ENCODE results near the gene PRKG2.
"Not testable (repeated sequence)": the region's sequence is repeated elsewhere in the genome, so short reads cannot be mapped to it uniquely, and the experiment has no call there.

Gene PRKG2
- total RNA-seq: 1.1 to 5.5 (median 2.3) reads per million in 4 donors

- no peak for DNase-seq
These were observed at the start of gene PRKG2 for GRCh38 chr4:81214881-81215868. Gene PRKG2 (minus strand): TSS chr4:81215222. CDS start chr4:81205047, 10,175 bp downstream.

GRCh38 chr4:81260443-81261101, 45.5 kb upstream of the PRKG2 start:
- no peak for DNase-seq

GRCh38 chr4:81258841-81259550, 44.0 kb upstream of the PRKG2 start:
- no peak for DNase-seq

DNA sequence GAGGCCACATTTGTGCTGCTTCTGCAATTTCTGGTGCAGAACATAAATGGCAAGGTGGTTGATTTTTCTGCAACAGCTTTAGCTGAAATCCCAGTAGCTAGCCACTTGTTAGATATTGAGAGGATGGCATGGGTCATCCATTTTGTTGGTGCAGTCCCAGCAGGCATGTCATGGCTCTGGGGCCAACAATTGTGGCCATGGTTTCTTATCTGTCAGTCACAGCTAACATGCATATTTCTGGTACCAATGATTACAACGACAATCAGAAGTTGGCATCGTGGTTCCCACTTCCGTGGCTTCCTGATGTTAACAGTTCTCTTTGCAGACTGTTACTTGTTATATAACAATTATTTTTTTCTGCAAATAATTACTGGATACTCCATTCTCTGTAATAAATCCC, 42.8 kb upstream of the PRKG2 start:
- DNase-seq: no peak

DNA sequence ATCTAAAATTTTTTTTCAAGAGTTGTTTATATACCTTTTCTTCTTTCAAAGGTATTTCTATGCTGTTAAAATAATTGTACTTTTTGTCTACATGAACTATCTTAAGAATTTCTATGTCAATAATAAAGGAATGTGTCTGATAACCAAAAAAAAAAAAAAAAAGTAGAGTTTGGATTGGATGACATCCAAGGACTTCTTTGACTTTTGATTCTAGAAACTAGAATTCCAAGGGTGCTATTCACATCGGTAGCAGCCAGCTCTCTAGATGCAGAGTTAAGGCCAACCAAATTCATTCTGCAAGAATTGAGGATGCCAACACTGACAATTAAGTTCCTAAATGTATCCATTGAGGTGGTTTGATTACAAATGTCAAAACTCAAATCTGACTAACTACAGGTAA, 42.0 kb upstream of the PRKG2 start:
- DNase-seq: no peak

DNA sequence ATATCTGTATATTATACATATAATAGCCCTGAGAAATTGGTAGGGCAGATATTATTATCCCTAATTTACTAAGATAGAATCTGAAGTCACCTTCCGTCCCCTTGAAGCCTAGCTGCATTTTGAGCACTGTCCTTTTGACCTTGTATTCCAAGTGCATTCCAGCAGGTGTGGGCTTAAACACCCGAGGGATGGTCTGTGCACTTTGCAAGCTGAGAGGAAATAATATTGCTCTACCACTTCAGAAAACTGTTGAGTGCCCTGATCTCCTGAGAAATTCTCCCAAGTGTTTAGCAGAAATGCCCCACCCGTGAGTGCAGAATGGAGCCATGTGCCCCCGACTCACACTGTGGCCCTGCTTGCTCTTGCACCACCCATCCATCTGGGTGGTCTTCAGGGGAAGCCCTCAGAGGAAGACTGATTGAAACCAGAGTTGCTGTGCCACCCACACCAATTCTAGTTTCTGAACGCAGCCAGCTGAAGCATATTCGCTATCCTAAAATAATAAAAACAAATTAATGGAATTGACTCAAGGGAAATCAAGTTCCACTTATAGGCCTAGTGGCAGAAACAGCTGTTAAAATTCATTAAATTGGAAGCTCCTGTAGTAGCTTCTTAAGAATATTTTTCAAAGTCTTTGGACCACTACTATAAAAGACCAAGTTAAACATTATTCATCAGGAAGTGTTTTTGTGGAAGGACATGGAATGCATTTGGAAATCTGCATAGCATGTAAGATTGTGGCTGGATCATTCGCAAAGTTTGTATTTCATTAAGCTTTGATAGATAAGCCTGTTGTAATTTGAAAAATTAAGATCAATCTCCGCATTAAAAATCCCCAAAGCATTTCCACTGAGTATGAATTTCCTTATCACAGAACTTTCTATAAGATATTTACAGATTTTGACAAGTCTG, 41.3 kb upstream of the PRKG2 start:
- no peak for DNase-seq

- DNase-seq: no peak
These were observed 40.5 kb upstream of the PRKG2 start for GRCh38 chr4:81255524-81255923.

- no peak for DNase-seq
These were observed 35.4 kb upstream of the PRKG2 start for GRCh38 chr4:81250430-81250829.

- DNase-seq: no peak
These were observed 30.4 kb upstream of the PRKG2 start for GRCh38 chr4:81245218-81246009.

DNA sequence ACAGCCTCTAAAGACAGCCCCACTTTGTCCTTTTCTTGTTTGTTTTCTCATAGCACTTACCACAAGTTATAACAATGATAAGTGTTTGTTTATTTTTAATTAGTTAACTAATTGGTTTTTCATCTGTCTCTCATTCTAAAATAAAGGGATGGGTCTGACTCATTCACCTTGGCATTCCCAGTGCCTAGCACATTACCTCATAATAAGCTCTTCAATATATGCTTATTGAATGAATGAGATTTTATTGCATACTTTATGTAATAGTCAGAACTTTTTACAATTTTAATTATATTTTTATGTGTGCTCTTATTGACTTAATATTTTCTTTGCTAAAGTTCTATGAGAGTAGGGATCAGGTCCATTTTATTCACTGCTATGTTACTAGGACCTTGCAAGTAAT, 22.8 kb upstream of the PRKG2 start:
- DNase-seq: no peak

GRCh38 chr4:81235982-81236749, 21.1 kb upstream of the PRKG2 start:
- no peak for DNase-seq

DNA sequence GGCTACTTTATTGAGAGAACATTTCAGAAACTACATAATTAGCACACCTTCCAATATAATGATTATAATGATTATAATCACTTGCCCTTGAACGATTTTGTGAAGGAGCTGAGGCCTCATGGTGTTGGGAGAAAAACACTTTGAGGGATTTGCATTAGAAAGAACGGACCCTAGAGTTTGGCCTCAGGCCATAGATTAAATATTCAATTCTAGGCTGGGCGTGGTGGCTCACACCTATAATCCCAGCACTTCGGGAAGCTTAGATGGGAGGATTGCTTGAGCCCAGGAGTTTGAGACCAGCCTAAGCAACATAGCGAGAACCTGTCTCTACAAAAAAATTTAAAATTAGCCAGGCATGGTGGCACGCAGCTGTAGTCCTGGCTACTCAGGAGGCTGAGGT, 12.9 kb upstream of the PRKG2 start:
- no peak for DNase-seq

DNA sequence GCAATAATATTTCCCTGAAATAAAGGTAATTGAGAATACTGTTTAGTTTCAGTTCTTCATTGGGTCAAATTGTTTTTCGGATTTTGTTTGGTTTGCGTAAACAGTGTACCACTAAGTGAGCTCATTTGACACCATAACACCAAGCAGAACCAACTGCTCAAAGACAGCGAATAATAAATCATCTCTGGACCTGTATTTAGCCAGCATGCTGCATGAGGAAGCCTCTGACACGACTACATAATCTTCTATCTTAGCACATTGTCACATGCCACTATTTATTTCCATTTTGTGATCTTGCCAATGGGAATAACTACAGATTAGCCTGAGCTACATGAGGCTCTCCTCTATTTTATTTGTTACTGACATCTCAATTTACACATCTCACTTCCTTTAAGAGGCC, 12.1 kb upstream of the PRKG2 start:
- DNase-seq: no peak

DNA sequence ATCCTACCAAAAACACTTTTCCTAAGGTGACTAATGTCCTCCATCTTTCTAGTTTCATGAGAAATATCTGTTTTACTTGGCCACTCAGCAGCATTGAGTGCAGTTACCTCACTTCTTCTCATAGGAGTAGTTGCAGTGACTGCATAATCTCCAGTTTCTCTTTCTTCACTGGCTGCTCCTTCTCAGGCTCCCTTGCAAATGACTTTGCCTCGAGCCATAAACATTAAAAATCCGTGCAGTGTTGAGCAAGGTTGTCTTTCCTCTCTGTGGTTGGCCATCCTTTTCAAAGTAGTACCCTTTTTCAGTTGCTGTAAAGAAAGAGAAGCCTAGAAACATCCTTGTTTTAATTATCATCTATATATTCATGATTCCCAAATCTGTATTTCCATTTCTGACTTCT, 10.2 kb upstream of the PRKG2 start:
- no peak for DNase-seq

DNA sequence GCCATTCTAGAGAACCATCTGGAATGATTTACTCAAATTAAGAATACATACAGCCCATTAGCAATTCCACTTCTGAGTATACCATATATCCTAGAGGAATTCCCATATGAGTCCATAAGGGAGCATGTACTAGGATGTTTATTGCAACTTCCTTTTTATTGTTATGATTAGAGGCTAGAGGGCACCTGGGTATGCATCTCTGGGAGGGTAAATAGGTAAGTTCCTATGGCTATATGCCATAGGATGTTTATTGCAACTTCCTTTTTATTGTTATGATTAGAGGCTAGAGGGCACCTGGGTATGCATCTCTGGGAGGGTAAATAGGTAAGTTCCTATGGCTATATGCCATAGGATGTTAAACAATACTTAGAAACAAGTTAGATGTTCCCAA, 7.1 kb upstream of the PRKG2 start:
- DNase-seq: not testable (repeated sequence)

- DNase-seq: no peak
These were observed 6.5 kb upstream of the PRKG2 start for GRCh38 chr4:81221303-81222081.

DNA sequence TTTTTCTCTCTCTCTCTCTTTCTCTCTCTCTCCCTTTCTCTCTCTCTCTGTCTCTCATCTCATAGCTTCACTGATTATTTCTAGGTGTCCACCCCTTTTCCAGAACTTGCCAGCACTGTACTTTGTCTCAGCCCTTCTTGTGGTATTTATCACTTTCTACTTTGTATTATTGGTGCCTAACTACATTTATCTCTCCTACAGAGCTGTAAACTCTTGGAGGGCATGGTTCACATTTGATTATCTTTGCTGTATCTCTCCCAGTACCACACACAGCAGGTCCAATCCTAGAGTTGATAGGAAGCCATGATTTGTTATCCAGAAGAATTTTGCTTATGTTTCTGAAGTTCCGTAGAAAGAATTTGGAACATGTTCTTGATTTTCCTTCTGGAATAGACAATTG, 5.2 kb upstream of the PRKG2 start:
- no peak for DNase-seq

DNA sequence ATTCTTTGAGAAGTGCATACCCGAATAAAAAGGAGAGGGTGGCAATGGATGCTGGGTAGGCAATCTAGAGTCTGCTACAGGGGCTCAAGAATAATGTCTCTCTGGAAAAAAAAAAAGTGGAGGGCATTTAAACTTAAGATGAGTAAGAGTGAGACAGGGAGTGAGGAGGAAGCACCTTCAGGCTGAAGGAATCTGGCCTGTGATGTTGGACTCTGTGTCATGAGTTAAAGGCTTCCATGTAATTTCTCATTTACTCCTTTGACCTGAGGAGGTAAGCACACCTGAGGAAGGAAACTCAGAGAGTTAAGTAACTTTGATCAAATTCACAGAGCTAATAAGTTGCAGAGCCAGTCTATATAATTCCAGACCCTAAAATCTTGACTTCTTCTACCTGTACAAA, 3.2 kb upstream of the PRKG2 start:
- no peak for DNase-seq

- DNase-seq: no peak
These were observed 2.8 kb upstream of the PRKG2 start for GRCh38 chr4:81217779-81218178.

DNA sequence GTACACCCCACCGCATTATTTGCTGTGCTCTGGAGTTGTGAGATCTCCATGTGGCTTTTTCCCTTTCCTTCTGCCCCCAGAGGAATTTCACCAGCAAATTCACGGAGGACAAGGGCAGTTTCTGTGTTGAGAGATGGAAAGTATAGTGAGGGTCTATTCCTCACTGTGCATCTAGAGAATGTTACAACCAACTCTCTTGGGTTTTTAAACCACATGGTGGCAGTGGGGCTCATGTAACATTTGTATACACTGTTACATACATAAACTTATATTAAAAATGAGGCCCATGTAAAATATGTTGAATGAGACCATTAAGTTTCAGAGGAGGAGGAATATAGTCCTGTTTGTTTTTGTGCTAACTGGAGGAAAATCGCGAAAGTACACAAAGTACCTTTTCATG, 909 bp upstream of the PRKG2 start:
- DNase-seq: no peak
